GM10847 (cell line): ENCODE data around the gene CRYBA1.

ENCODE experiments used
- POLR2A ChIP-seq: IDR thresholded peaks from 2 replicates; pipeline ENCODE4 v1.6.1; 2011; ENCODE audit not compliant: insufficient read length; ENCODE audit errors: extremely low read depth

CRYBA1 gene

GRCh38 chr17:29294580-29294900 is 47.9 kb downstream of the CRYBA1 start:
- TF ChIP-seq POLR2A, result no peak

- TF ChIP-seq POLR2A, result no peak
These were observed 48.8 kb downstream of the CRYBA1 start for GRCh38 chr17:29295420-29295819.

GRCh38 chr17:29299031-29299430 is 52.4 kb downstream of the CRYBA1 start:
- no peak for TF ChIP-seq POLR2A

- TF ChIP-seq POLR2A, result no peak
These were observed 56.7 kb downstream of the CRYBA1 start for GRCh38 chr17:29303386-29303785.
